Smooth muscle cell (in vitro differentiated cells): Measurements from ENCODE around the gene NCAM1. TPM values are rescaled to one million over a fixed set of nuclear protein-coding genes. Genes with fewer than 3 reads are reported as not detected.

Source experiments
- DNase-seq: peaks from one replicate; lab custom pipeline; 2025; ENCODE audit not compliant: unreplicated experiment; lab: John Stamatoyannopoulos, UW
- H2AFZ ChIP-seq: fragments of 200-600 bp; sonication (generic); 2 replicates; pipeline ENCODE4 v1.6.0; 2016; ENCODE audit warnings: antibody characterized with exemption, low read depth, mild to moderate bottlenecking
- H3F3A ChIP-seq: fragments of 200-600 bp; sonication (generic); 2 replicates; pipeline ENCODE4 v1.6.0; 2017; ENCODE audit warnings: antibody characterized with exemption, low read depth
- H3K27ac ChIP-seq: fragments of 200-600 bp; sonication (generic); 2 replicates; pipeline ENCODE4 v1.5.1; 2016; ENCODE audit warnings: low read depth, mild to moderate bottlenecking
- H3K27me3 ChIP-seq: fragments of 200-600 bp; sonication (generic); 2 replicates; pipeline ENCODE4 v1.6.1; 2016; ENCODE audit warnings: low read depth, mild to moderate bottlenecking
- H3K36me3 ChIP-seq: fragments of 200-600 bp; sonication (generic); 2 replicates; pipeline ENCODE4 v1.5.1; 2016; ENCODE audit warnings: low read depth
- H3K4me1 ChIP-seq: fragments of 200-600 bp; sonication (generic); 2 replicates; pipeline ENCODE4 v1.5.1; 2016; ENCODE audit warnings: low read depth
- H3K4me2 ChIP-seq: fragments of 200-600 bp; sonication (generic); 2 replicates; pipeline ENCODE4 v1.6.0; 2016; ENCODE audit warnings: mild to moderate bottlenecking
- H3K4me3 ChIP-seq: fragments of 200-600 bp; sonication (generic); 2 replicates; pipeline ENCODE4 v1.5.1; 2016; ENCODE audit warnings: mild to moderate bottlenecking
- H3K79me2 ChIP-seq: fragments of 200-600 bp; sonication (generic); 2 replicates; pipeline ENCODE4 v1.6.0; 2016; ENCODE audit warnings: low read depth, mild to moderate bottlenecking
- H3K9ac ChIP-seq: fragments of 200-600 bp; sonication (generic); 2 replicates; pipeline ENCODE4 v1.6.0; 2016; ENCODE audit warnings: low read depth
- H3K9me3 ChIP-seq: fragments of 200-600 bp; sonication (generic); replicated peaks from 2 replicates; pipeline ENCODE4 v1.5.1; 2016; ENCODE audit warnings: low read depth
- H4K20me1 ChIP-seq: fragments of 200-600 bp; sonication (generic); 2 replicates; pipeline ENCODE4 v1.6.0; 2016; ENCODE audit warnings: low read depth
- whole genome bisulfite sequencing: methylation state at CpG from one replicate; pipeline ENCODE4 v1.1.7; 2016; ENCODE audit warnings: low lambda C conversion rate; 5-methylcytosine and 5-hydroxymethylcytosine counted together
- polyA plus RNA-seq: library from polyadenylated mRNA; unstranded; fragments of >200 nt; fragmentation: Nextera tagmentation; extraction: Ambion mirVana; gene quantifications from 2 replicates; pipeline ENCODE4 v1.2.1, GENCODE V29; 2016
- total RNA-seq: library from RNA; depleted of rRNA; stranded (reverse); fragments of >200 nt; gene quantifications from 2 replicates; pipeline ENCODE4 v1.2.3, GENCODE V29; 2014
- TF ChIP-seq, protein P1 (sequence below): fragments of 200-600 bp; sonication (generic); IDR thresholded peaks from 2 replicates; pipeline ENCODE4 v1.5.1; 2017; ENCODE audit warnings: borderline replicate concordance, mild to moderate bottlenecking, antibody characterized with exemption; ENCODE audit not compliant: insufficient read depth, poor library complexity, severe bottlenecking

NCAM1 gene
- total and polyA plus RNA-seq, 2 experiments from 2014 or later: 8.1 to 12.0 TPM

DNA sequence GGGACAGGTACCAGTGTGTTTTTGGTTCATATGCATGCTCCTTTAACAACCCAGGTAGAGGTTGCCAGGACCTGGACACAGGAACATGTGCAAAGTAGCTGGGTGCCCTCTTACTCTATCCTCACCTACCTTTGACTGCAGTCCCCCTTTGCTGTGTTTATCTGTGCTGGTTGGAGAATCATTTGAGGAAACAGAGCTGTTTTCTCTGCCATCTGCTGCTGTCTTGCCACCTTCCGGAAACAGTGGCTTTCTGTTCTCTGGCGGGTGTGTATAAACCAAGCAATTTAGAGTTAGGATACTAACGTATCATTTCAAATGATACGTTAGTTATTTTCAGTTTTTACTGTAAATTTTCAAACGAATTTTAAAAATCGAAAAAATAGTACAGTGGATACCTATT lies 181.3 kb downstream of the NCAM1 start:
- H3K4me3 ChIP-seq: no peak overlapping the region
- no peak overlapping the region for H2AFZ ChIP-seq
- H3K9me3 ChIP-seq: no peaks in the 10 kb centered on the region
- TF ChIP-seq, protein P1, sequence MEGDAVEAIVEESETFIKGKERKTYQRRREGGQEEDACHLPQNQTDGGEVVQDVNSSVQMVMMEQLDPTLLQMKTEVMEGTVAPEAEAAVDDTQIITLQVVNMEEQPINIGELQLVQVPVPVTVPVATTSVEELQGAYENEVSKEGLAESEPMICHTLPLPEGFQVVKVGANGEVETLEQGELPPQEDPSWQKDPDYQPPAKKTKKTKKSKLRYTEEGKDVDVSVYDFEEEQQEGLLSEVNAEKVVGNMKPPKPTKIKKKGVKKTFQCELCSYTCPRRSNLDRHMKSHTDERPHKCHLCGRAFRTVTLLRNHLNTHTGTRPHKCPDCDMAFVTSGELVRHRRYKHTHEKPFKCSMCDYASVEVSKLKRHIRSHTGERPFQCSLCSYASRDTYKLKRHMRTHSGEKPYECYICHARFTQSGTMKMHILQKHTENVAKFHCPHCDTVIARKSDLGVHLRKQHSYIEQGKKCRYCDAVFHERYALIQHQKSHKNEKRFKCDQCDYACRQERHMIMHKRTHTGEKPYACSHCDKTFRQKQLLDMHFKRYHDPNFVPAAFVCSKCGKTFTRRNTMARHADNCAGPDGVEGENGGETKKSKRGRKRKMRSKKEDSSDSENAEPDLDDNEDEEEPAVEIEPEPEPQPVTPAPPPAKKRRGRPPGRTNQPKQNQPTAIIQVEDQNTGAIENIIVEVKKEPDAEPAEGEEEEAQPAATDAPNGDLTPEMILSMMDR: no peak
- no peaks in the 10 kb centered on the region for H3K36me3 ChIP-seq
- no peak overlapping the region for H3K27ac ChIP-seq
- no peaks in the 10 kb centered on the region for H3F3A ChIP-seq
- no peaks in the 10 kb centered on the region for H3K79me2 ChIP-seq
- WGBS: 89% methylated on average over 6 of the region's 6 CpGs
- no peak overlapping the region for H3K9ac ChIP-seq
- no peak overlapping the region for H3K4me2 ChIP-seq
- H4K20me1 ChIP-seq: no peaks in the 10 kb centered on the region
- peaks cover 9% of the 10 kb centered on the region for H3K4me1 ChIP-seq
- DNase-seq: no peak
- no peaks in the 10 kb centered on the region for H3K27me3 ChIP-seq

DNA sequence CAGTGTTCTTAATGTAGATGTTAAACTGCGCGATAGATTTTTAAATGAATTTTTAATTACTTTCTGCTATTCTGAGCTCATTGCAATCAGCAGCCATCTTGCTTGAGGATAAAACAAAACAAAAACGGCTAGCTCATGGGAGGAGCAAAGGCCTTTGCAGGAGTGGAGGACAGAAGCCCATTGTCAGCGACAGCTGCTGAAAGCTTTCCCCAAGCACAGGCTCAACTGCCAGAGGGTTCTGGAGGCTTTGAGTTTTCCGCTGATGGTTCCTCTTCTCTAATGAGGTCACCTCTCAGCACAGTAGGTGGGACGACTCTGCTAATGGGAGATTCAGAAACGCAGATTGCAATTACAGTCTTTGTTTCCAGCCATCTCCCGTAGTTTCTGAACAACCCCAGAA lies 186.0 kb downstream of the NCAM1 start:
- H3K9me3 ChIP-seq: no peaks in the 10 kb centered on the region
- DNase-seq: no peak
- H3K79me2 ChIP-seq: no peaks in the 10 kb centered on the region
- H3K4me3 ChIP-seq: no peak overlapping the region
- no peak overlapping the region for H3K27ac ChIP-seq
- peak overlapping the region; percentile 62 for H3K4me2 ChIP-seq
- H3K36me3 ChIP-seq: no peaks in the 10 kb centered on the region
- WGBS: 51% methylated on average over 8 of the region's 8 CpGs
- peaks cover 11% of the 10 kb centered on the region for H3K4me1 ChIP-seq
- H3K9ac ChIP-seq: no peak overlapping the region
- H2AFZ ChIP-seq: peak overlapping the region; percentile 77
- no peaks in the 10 kb centered on the region for H3K27me3 ChIP-seq
- H4K20me1 ChIP-seq: no peaks in the 10 kb centered on the region
- peaks cover 2% of the 10 kb centered on the region for H3F3A ChIP-seq
- TF ChIP-seq, protein P1: no peak

DNA sequence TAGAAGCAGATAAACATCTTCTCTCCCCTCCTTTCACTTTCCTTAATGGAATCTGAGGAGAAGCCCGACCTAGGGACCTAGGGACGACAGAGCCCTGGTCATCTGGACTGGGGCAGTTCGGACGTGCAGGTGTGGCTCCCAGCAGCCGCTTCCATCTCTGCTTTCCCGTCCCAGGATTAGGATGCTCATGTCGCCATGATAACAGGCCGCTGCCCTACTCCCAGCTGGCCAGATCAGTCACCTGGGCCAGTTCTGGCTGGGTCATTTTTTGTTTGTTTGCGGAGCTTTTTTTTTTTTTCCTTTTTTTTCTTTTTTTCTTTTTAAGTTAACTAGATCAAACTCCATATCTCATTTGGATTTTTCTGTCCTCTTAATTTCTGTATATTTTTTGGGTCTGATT lies 186.9 kb downstream of the NCAM1 start:
- Histone ChIP-seq H3K27me3 (no peaks in the 10 kb centered on the region), H2AFZ (no peak overlapping the region), H3K4me1 (peaks cover 11% of the 10 kb centered on the region), H3K79me2 (no peaks in the 10 kb centered on the region), H3K27ac (no peak overlapping the region), H3K4me2 (no peak overlapping the region), H3F3A (peaks cover 2% of the 10 kb centered on the region), H3K36me3 (no peaks in the 10 kb centered on the region), H4K20me1 (no peaks in the 10 kb centered on the region), H3K4me3 (no peak overlapping the region), H3K9ac (no peak overlapping the region), H3K9me3 (no peaks in the 10 kb centered on the region)
- no peak for DNase-seq
- TF ChIP-seq, protein P1: no peak
- WGBS: 88% methylated on average over 9 of the region's 9 CpGs

DNA sequence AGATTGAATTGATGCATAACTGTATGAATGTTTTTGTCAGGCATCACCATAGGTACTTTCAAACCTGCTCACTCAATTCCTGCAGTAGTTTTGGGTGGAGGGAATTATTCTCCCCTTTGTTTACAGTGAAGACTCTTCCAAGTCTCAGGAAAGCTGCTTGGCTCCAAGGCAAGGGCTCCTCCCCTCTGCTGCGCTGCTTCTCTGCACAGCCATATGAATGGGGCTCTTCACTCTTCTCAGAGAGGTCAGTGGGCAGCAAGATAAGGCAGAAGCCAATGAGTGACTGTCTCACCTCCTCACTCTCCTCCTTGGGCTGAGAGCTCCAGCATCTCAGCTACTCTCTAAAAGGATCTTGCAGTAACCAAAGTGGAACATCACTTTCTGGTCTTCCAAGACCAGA lies 187.4 kb downstream of the NCAM1 start:
- DNase-seq: no peak
- no peak overlapping the region for H3K4me2 ChIP-seq
- H3F3A ChIP-seq: peaks cover 2% of the 10 kb centered on the region
- no peak overlapping the region for H3K27ac ChIP-seq
- no peaks in the 10 kb centered on the region for H4K20me1 ChIP-seq
- TF ChIP-seq, protein P1: no peak
- no peaks in the 10 kb centered on the region for H3K36me3 ChIP-seq
- no peak overlapping the region for H3K9ac ChIP-seq
- H3K4me1 ChIP-seq: peaks cover 11% of the 10 kb centered on the region
- no peaks in the 10 kb centered on the region for H3K9me3 ChIP-seq
- H2AFZ ChIP-seq: no peak overlapping the region
- no peak overlapping the region for H3K4me3 ChIP-seq
- H3K79me2 ChIP-seq: no peaks in the 10 kb centered on the region
- WGBS: 91% methylated on average over 1 of the region's 1 CpG
- no peaks in the 10 kb centered on the region for H3K27me3 ChIP-seq
